HEK293 (cell line): ENCODE results near the gene POLR2E.

Source experiments
- BCL6B ChIP-seq: fragments of 450-650 bp; formaldehyde crosslinking; IDR thresholded peaks from 2 replicates; pipeline ENCODE4 v1.5.1; 2017; ENCODE audit warnings: missing biosample characterization, missing genetic modification characterization
- OSR2 ChIP-seq: fragments of 450-650 bp; formaldehyde crosslinking; IDR thresholded peaks from 2 replicates; pipeline ENCODE4 v1.5.1; 2016; ENCODE audit warnings: missing biosample characterization, missing genetic modification characterization
- PRDM10 ChIP-seq: fragments of 450-650 bp; formaldehyde crosslinking; IDR thresholded peaks from 2 replicates; pipeline ENCODE4 v1.5.1; 2016; ENCODE audit warnings: missing biosample characterization, missing genetic modification characterization
- SP2 ChIP-seq: fragments of 450-650 bp; formaldehyde crosslinking; IDR thresholded peaks from 2 replicates; pipeline ENCODE4 v1.5.1; 2016; ENCODE audit warnings: missing biosample characterization, missing genetic modification characterization
- SP3 ChIP-seq: fragments of 450-650 bp; formaldehyde crosslinking; IDR thresholded peaks from 2 replicates; pipeline ENCODE4 v1.5.1; 2016; ENCODE audit warnings: missing biosample characterization, missing genetic modification characterization
- ZNF10 ChIP-seq: fragments of 450-650 bp; formaldehyde crosslinking; IDR thresholded peaks from 2 replicates; pipeline ENCODE4 v1.5.1; 2017; ENCODE audit warnings: missing biosample characterization, missing genetic modification characterization
- ZNF701 ChIP-seq: fragments of 450-650 bp; formaldehyde crosslinking; IDR thresholded peaks from 2 replicates; pipeline ENCODE4 v1.5.1; 2016; ENCODE audit warnings: missing biosample characterization, missing genetic modification characterization
- ZNF76 ChIP-seq: fragments of 450-650 bp; formaldehyde crosslinking; IDR thresholded peaks from 2 replicates; pipeline ENCODE4; 2016; ENCODE audit warnings: low read depth, missing biosample characterization, missing genetic modification characterization, borderline replicate concordance
- TF ChIP-seq, protein P1 (sequence below): fragments of 450-650 bp; formaldehyde crosslinking; IDR thresholded peaks from 2 replicates; pipeline ENCODE4 v1.5.1; 2016; ENCODE audit warnings: missing biosample characterization, missing genetic modification characterization, borderline replicate concordance
- TF ChIP-seq, protein P2 (sequence below): fragments of 450-650 bp; formaldehyde crosslinking; IDR thresholded peaks from 2 replicates; pipeline ENCODE4 v1.5.1; 2017; ENCODE audit warnings: missing biosample characterization, missing genetic modification characterization
- TF ChIP-seq, protein P3 (sequence below): fragments of 450-650 bp; formaldehyde crosslinking; IDR thresholded peaks from 2 replicates; pipeline ENCODE4 v1.5.1; 2016; ENCODE audit warnings: missing biosample characterization, missing genetic modification characterization

Gene POLR2E

GRCh38 chr19:1085053-1085658 is 10.0 kb downstream of the POLR2E start (continued):
- TF ChIP-seq ZNF76 (tag by site-specific recombination) (peak; percentile 59), PRDM10 (tag by site-specific recombination) (peak; percentile 85), OSR2 (tag by site-specific recombination) (0 out of 2 replicates have a peak, but pooled peaks have one; percentile 5), ZNF10 (tag by site-specific recombination) (no peak), SP2 (peak; percentile 46), BCL6B (no peak), ZNF701 (tag by site-specific recombination) (no peak), SP3 (0 out of 2 replicates have a peak, but pooled peaks have one; percentile 35)
- TF ChIP-seq, protein P1, sequence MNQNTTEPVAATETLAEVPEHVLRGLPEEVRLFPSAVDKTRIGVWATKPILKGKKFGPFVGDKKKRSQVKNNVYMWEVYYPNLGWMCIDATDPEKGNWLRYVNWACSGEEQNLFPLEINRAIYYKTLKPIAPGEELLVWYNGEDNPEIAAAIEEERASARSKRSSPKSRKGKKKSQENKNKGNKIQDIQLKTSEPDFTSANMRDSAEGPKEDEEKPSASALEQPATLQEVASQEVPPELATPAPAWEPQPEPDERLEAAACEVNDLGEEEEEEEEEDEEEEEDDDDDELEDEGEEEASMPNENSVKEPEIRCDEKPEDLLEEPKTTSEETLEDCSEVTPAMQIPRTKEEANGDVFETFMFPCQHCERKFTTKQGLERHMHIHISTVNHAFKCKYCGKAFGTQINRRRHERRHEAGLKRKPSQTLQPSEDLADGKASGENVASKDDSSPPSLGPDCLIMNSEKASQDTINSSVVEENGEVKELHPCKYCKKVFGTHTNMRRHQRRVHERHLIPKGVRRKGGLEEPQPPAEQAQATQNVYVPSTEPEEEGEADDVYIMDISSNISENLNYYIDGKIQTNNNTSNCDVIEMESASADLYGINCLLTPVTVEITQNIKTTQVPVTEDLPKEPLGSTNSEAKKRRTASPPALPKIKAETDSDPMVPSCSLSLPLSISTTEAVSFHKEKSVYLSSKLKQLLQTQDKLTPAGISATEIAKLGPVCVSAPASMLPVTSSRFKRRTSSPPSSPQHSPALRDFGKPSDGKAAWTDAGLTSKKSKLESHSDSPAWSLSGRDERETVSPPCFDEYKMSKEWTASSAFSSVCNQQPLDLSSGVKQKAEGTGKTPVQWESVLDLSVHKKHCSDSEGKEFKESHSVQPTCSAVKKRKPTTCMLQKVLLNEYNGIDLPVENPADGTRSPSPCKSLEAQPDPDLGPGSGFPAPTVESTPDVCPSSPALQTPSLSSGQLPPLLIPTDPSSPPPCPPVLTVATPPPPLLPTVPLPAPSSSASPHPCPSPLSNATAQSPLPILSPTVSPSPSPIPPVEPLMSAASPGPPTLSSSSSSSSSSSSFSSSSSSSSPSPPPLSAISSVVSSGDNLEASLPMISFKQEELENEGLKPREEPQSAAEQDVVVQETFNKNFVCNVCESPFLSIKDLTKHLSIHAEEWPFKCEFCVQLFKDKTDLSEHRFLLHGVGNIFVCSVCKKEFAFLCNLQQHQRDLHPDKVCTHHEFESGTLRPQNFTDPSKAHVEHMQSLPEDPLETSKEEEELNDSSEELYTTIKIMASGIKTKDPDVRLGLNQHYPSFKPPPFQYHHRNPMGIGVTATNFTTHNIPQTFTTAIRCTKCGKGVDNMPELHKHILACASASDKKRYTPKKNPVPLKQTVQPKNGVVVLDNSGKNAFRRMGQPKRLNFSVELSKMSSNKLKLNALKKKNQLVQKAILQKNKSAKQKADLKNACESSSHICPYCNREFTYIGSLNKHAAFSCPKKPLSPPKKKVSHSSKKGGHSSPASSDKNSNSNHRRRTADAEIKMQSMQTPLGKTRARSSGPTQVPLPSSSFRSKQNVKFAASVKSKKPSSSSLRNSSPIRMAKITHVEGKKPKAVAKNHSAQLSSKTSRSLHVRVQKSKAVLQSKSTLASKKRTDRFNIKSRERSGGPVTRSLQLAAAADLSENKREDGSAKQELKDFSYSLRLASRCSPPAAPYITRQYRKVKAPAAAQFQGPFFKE, result no peak
- TF ChIP-seq, protein P2, sequence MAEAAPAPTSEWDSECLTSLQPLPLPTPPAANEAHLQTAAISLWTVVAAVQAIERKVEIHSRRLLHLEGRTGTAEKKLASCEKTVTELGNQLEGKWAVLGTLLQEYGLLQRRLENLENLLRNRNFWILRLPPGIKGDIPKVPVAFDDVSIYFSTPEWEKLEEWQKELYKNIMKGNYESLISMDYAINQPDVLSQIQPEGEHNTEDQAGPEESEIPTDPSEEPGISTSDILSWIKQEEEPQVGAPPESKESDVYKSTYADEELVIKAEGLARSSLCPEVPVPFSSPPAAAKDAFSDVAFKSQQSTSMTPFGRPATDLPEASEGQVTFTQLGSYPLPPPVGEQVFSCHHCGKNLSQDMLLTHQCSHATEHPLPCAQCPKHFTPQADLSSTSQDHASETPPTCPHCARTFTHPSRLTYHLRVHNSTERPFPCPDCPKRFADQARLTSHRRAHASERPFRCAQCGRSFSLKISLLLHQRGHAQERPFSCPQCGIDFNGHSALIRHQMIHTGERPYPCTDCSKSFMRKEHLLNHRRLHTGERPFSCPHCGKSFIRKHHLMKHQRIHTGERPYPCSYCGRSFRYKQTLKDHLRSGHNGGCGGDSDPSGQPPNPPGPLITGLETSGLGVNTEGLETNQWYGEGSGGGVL (tag by site-specific recombination), result peak; percentile 81
- TF ChIP-seq, protein P3, sequence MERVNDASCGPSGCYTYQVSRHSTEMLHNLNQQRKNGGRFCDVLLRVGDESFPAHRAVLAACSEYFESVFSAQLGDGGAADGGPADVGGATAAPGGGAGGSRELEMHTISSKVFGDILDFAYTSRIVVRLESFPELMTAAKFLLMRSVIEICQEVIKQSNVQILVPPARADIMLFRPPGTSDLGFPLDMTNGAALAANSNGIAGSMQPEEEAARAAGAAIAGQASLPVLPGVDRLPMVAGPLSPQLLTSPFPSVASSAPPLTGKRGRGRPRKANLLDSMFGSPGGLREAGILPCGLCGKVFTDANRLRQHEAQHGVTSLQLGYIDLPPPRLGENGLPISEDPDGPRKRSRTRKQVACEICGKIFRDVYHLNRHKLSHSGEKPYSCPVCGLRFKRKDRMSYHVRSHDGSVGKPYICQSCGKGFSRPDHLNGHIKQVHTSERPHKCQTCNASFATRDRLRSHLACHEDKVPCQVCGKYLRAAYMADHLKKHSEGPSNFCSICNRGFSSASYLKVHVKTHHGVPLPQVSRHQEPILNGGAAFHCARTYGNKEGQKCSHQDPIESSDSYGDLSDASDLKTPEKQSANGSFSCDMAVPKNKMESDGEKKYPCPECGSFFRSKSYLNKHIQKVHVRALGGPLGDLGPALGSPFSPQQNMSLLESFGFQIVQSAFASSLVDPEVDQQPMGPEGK (tag by site-specific recombination), result peak; percentile 54
- TF ChIP-seq, all 188 proteins: peak for 11
